Fibroblast of the aortic adventitia (primary cell): Measurements from ENCODE around the gene ATXN10. TPM values are rescaled to one million over a fixed set of nuclear protein-coding genes. Genes with fewer than 3 reads are reported as not detected.
A peak's percentile ranks its signal among the peaks of the same experiment; 100 is the strongest.

ENCODE experiments used
- DNase-seq: peaks from one replicate; pipeline ENCODE4 v3.0.0-alpha.2; 2010; ENCODE audit warnings: low read depth
- H3K4me3 ChIP-seq: 2 replicates; pipeline ENCODE4 v1.5.1; 2011; ENCODE audit warnings: low read depth, mild to moderate bottlenecking, control low read depth, low read length, moderate library complexity
- total RNA-seq: library from RNA; depleted of rRNA; stranded (reverse); fragments of >200 nt; gene quantifications from 2 replicates; pipeline ENCODE4 v1.2.3, GENCODE V29; 2012; ENCODE audit warnings: low replicate concordance
- TF ChIP-seq, protein P1 (sequence below): IDR thresholded peaks from 2 replicates; pipeline ENCODE4 v1.5.1; 2011; ENCODE audit warnings: mild to moderate bottlenecking, low read length, control low read depth, inconsistent platforms; ENCODE audit not compliant: insufficient read depth

ATXN10 gene
- total RNA-seq, 1 donor, result 130 TPM

- no peak overlapping the region for H3K4me3 ChIP-seq
- DNase-seq, result no peak
- TF ChIP-seq, protein P1, sequence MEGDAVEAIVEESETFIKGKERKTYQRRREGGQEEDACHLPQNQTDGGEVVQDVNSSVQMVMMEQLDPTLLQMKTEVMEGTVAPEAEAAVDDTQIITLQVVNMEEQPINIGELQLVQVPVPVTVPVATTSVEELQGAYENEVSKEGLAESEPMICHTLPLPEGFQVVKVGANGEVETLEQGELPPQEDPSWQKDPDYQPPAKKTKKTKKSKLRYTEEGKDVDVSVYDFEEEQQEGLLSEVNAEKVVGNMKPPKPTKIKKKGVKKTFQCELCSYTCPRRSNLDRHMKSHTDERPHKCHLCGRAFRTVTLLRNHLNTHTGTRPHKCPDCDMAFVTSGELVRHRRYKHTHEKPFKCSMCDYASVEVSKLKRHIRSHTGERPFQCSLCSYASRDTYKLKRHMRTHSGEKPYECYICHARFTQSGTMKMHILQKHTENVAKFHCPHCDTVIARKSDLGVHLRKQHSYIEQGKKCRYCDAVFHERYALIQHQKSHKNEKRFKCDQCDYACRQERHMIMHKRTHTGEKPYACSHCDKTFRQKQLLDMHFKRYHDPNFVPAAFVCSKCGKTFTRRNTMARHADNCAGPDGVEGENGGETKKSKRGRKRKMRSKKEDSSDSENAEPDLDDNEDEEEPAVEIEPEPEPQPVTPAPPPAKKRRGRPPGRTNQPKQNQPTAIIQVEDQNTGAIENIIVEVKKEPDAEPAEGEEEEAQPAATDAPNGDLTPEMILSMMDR, result no peak
Observed at GRCh38 chr22:45629469-45630089, 42.1 kb upstream of the ATXN10 start.

DNA sequence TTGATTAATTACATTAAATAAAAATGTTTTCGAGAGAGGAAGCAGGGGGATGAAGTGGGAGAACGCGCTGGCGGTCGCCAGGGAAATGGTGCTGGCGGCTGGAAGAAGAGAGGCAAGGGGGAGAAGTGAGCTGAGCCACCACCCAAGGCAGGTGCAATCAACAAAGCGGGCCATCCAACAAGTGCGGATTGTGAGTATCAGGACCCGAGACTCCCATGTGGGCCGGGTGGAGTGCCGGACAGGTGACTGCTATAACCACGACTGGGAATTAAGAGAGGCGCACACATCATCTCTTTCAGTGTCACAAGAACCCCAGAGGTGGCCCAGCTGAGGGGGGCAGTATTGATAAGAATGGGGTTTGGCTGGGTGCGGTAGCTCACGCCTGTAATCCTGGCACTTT, 41.2 kb upstream of the ATXN10 start:
- no peak for DNase-seq
- TF ChIP-seq, protein P1, result no peak
- no peak overlapping the region for H3K4me3 ChIP-seq

- TF ChIP-seq, protein P1, result no peak
- no peak overlapping the region for H3K4me3 ChIP-seq
- DNase-seq, result no peak
Observed at GRCh38 chr22:45631140-45631840, 40.3 kb upstream of the ATXN10 start.

- DNase-seq, result no peak
- TF ChIP-seq, protein P1, result no peak
Observed at GRCh38 chr22:45631841-45632238, 39.8 kb upstream of the ATXN10 start.

DNA sequence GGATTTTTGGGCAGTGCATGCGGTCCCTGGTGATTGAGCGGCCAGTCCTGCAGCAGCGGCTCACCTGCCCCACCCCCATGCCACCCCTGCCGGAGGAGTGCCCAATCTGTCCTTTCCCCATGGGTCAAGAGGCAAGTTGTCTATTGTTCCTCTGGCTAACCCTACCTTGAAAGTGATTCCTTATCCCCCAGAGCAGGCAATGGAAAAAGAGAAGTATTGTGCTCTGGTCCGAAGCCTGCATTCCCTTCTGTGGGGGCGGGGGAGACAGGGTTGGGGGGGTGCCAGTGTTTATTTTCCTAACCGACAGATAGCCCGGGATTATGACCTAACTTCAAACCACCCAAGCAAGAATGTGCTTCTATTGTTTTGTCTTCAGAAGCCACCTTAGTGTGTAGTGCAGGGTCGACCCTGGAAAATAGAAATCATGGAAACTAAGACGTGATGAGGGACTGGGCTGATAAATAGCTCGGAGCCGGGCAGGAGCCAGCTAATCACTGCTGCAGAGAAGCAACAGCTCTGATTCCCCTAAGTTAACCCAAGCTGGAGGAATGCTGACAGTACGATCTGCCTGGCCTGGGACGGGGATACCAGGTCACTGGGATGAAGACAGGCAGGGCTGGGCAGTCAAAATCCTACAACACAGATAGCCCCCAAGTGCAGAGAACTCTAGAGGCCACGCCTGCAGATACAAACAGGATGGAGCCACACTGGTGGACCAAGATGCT, 38.7 kb upstream of the ATXN10 start:
- peak; percentile 68 for DNase-seq
- H3K4me3 ChIP-seq, result no peak overlapping the region
- TF ChIP-seq, protein P1, result no peak

More at GRCh38 chr22:45631841-45632238, 39.8 kb upstream of the ATXN10 start:
- H3K4me3 ChIP-seq, result no peak overlapping the region

DNA sequence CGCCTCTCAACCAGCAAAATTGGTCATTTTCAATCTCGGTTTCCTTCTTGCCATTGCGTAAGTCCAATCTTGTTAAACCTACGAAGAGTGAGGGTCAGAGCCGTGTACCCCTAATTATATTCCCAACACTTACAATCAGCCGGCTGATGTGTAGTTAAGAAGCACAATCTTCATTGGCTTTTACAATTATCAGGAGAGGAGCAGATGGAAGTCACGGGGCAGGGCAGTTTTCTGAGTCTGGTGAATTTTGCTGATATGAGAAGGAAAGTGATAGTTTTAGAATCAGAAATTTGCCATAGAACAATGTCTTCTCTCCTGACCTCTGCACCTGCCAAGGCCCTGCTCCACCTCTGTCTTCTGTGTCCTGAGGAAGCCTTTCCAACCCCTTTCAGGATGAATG, 35.0 kb upstream of the ATXN10 start:
- no peak for DNase-seq
- TF ChIP-seq, protein P1, result no peak
- H3K4me3 ChIP-seq, result no peak overlapping the region
